NCI-H1417 treated with DMSO at 0.1 percent for 48 hours (cell line): Measurements from ENCODE around the gene PDGFD.

Experiments used
- DNase-seq: peaks from one replicate; lab custom pipeline; 2025; lab: John Stamatoyannopoulos, UW

The PDGFD gene

DNA sequence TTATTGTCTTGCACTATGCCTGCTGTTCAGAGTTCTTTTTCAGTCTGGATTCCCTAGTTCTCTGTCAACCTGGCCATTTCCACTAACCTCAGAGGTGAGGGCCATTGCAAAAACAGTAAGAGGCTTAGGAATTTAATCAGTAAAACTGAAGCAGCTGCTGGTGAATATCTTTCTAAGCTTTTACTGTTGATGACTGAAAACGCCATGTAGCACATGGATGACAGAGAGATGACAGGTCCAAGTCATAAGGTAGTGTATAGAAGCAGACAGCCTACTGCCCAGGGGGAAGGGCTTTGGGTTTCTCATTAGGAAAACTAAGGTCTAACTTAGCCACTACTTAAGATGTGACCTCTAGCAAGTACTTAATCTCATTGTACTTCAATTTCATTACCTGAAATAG lies 280.1 kb downstream of the PDGFD start:
- no peak for DNase-seq

DNA sequence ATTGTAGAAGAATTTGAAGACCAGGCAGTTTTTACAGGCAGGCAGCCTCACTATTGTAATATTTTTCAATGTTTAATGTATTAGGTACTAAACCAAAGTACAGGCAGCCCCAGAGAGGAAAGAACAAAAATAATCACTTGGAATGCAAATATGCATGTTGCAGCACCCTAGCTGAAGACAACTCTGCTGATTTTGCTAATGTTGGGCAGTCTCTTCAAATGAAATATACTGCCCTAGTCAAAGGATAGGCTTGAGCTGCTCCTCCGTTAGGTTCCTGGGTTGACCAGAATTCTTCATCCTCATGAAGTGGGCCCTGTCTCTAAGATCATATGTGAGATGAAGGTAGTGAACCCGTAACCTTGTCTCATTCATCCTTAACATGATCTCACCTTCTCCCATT lies 280.7 kb downstream of the PDGFD start:
- no peak for DNase-seq

DNA sequence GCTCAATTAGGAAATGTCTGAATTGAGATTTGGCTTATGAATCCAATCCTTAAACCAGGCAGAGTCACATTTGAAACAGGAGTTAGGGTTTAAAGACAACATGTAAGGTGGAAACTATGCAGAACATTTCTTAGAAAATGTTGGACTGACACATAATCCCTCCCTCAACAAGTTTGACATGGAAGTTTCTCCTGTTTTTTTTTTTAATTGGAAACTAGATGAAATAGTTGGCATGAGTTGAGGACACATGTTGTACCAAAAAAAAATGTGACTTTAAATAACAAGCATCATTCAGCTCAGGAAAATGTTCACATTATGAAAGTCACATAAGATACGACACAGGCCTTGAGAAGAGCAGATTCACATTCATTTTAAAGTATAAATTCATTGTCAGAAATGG lies 282.4 kb downstream of the PDGFD start:
- DNase-seq, result no peak

DNA sequence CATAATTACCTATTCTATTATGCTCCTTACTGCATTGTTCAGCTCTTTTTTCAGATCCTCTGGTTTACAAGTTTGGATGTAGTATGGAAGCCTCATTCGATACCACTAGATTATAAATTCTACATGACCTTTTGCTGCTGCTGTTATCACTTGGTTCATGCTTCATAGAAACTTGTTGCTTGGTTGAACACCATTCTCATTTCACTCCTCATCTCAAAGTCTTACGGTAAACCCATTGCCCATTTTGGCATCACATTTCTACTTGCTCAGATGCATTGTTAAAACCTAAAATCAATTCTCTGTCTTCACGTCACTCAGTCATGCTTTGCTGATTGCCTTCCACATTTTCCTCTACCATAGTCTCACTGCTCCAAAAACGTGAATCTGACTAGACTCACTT lies 283.0 kb downstream of the PDGFD start:
- DNase-seq, result no peak

DNA sequence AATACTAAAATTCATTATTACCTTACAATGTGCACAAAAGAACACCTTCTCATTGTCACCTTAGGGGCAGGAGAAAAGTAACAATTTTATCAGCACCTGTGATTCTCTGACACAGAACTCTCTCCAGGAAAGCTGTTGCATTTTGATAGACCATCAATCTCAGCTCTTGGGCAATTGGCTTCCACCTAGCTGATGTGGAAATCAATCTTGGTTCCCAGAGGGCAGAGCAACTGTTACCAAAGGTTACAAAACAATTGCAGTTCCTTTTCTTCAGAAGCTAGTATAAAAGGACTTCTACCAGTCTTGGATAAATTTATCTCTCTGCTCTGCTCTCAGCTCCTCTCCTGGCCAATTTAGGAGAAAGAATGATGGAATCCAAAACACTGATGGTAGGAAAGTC lies 285.3 kb downstream of the PDGFD start:
- no peak for DNase-seq

DNA sequence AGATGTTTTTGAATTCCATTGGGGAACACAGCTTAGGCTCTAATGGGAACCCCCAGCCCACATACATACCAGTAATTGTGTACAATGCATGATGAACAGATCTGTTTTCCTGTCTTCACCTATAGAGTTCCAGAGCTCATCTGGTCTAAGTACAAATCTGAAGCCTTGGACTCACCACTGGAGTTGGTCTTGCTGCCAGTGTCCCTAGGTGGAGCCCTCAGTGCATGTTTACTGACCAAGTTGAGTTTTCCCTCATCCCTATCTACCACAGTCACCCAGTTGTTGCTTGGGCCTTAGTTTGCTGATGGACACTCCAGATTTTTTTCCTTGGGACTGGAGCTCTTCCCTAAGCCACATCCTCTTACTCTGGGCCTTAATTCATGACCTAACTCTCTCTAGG lies 286.7 kb downstream of the PDGFD start:
- DNase-seq, result no peak

DNA sequence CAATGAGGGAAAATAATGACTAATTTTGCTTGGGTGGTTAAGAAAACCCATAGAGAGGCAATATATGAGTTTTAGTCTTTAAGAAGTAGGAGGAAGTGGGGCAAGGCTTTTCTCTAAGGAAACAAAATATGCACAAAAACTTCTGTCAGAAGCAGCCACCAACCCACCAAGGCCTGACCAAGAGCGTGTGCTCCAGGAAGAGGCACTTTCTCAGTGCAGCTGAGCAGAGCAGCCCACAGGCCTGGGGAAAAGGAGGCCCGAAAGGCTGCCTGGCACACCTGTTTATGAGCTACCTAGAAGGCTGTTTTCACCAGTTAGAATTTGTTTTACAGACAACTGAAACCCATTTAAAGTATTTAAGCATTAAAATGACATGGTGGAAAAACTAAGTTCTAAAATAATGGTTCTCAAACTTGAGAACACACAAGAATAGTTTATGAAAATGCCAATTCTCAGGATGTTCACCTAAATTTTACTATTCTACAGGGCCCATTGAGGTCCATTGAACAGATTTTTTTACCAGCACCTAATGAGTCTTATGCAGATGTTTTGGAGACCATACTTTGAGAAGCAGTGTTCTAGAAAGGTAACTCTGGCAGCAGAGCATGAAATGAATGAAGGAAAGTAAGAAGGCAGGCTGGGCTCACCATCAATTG lies 288.0 kb downstream of the PDGFD start:
- DNase-seq, result no peak

DNA sequence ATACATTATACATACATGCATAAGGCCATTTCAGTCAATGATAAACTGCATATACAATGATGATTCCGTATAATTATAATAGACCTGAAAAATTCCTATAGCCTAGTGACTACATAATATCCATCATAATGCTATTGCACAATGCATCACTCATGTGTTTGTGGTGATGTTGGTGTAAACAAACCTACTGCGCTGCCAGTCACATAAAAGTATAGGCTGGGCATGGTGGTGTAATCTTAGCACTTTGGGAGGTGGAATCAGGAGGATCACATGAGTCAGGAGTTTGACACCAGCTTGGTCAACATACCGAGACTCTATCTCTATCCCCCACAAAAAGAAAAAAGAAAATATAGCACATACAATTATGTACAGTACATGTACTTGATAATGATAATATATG lies 291.2 kb downstream of the PDGFD start:
- DNase-seq, result no peak

DNA sequence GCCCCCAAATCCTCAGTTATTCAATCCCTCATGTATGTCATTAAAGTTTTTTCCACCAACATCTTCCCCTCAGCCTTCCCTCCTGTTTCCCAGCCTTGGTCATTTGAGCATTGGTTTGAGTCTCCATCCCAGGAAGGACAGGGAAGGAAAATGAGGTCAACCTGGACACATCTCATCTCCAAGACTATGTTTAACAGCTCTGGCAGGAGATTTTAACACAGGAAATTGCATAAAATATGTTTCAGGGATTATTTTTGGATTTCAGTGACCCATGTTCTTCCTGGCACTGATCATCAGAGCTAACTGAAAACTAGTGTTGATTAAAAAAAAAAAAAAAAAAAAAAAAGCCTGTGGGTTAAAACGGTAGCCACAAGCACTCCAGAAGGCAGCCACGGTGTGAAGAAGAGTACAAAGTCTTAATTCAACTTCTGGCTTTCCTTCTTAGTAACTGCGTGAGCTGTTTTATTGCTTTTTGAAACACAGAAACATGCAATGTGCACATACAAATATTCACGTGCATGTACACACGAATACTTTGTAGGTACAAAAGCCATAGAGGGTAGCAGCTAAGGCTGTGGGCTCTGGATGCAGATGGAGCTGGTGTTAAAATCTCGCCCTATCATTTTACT lies 291.9 kb downstream of the PDGFD start:
- DNase-seq, result no peak

DNA sequence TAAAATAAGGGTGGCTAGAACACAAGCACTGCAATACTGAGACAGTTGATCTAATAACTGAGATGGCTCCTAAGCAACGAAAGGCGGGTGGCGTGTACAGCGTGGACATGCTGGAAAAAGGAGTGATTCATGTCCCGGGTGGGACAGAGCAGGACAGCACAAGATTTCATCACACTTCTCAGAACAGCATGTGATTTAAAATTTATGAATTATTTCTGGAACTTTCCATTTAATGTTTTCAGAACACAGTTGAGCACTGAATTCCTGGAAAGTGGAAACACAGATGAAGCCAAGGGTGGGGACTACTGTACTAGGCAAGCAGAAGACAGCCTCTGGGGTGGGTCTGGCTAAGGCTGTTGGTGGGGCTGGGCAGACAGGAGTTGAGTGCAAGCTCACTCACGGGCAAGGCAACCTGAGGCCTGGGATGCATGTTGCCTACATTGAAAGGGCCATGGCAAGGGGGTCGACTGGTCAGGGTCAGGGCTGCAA lies 293.1 kb downstream of the PDGFD start:
- DNase-seq, result no peak

DNA sequence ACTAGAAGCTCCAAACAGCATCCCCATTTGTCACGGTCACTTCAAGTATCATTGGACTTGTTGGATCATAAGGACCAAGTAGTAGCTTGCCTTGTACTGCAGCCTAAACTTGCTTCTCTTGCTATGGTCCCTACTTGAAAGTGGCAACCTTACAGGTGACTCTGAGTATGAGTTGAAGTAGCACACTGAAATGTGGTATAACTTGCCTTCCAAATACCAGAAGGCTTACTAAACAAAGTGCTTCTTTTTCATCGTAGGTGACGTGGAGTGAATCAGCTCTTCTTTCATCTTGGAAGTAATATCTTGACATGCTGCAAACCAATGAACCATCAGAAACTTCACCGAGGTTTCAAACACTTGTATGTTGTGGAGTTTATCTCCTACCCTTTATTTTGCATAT lies 296.5 kb downstream of the PDGFD start:
- DNase-seq, result no peak

DNA sequence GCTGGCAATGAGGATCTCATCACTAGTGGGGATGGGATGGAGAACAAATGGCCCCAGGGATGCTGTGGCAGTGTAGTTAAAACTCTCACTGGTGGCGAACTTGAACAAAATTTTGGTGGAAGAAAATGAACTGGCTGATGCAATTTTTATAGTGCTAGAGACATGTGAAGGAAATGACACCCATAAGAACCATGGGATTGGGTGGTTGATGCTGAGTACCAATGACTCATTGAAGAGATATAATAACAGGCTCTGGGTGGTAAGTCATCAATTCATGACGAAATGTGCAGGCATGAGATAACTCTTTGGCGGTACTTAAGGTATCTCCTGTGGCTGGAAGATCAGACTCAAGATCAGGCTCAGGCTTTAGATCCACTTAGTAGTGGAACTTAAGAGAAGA lies 300.4 kb downstream of the PDGFD start:
- DNase-seq, result no peak

DNA sequence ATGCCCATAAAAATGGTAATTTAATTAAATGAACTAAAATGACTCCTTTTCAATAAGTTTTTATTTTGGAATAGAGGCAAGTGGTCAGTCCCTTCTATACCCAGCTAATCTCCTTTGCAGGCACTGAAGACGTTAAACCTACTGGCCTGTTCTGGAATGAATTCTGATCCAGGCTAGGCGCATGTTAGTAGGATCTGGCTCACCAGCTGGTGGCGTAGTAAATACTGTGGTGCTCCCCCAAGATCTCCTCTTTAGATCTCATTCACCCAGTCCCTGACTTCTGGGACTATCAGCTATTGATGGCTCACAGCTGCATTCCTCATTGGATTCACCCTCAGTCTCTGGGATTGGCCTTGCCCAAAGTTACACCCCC lies 301.2 kb downstream of the PDGFD start:
- DNase-seq, result no peak

DNA sequence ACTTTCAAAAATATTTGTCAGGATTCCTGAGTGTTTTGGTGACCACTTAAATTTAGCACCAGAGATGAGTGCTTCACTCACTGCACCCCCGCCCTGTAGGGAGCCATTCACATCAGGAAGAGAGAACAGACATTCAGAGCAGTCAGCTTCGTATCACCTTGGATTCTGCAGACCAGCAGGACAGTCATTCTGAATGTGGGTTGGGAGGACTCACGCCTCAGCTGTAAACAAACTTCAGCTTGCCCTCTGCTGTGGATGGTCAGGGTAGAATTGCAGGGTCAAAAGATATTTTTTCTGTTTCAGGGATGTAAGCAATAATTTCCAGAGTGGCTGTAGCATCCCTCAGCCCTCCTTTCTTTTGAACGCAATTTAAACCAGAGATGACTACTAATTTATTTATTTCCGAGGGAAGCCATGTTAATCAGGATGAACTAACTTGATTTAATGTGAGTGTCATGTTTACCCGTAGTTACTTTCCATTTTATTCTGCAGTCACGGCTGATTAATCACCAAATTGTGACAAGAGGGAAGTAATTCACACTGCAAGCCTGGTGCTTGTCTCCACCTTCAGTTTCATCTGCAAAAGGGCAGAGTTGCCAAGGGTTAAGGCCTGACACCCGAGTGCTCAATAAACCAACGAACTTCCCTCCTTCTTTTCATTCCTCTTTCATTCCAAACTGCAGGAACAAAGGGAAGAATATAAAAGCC lies 301.7 kb downstream of the PDGFD start:
- DNase-seq, result no peak
